RCC 7860 (cell line): ENCODE data around the gene CYP3A7.
A peak's percentile ranks its signal among the peaks of the same experiment; 100 is the strongest.
"Not testable (repeated sequence)": the region's sequence is repeated elsewhere in the genome, so short reads cannot be mapped to it uniquely, and the experiment has no call there.

Source experiments
- DNase-seq: peaks from one replicate; pipeline ENCODE4 v3.0.0-alpha.2; 2015; ENCODE audit warnings: low spot score
- FAIRE-seq: peaks from 2 replicates; lab custom pipeline; 2012; peaks lifted over from hg19 to GRCh38; lab: Jason Lieb, UNC

The CYP3A7 gene

DNA sequence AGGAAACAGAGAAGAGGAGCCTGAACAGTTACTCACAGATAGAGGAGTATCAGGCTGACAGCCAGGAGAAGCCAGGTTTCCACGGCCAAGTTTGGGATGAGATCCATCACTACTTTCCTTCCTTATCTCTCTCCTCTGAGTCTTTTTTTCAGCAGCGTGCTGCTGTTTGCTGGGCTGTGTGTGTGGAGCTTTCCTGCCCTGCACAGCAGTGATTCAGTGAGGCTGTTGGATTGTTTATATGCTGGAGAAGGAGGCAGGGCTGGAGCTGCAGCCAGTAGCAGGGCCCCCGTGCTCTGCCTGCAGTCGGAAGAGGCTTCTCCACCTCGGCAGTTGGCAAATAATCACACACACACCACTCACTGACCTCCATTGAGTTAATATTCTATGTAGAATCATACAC, at the start of gene CYP3A7:
Gene CYP3A7 (minus strand): TSS at position 210 of the 400 bp plus-strand sequence. CDS start 103 bp downstream, at position 107.
- FAIRE-seq (no peak), DNase-seq (no peak)

GRCh38 chr7:99784007-99784406, 49.0 kb upstream of the CYP3A7 start, which contains the start of gene CYP3A4:
CYP3A4 (minus strand) TSS chr7:99784184; CDS start chr7:99784081, 103 bp downstream.
- no peak for DNase-seq
- FAIRE-seq = no peak

GRCh38 chr7:99782012-99782953, 47.3 kb upstream of the CYP3A7 start:
- FAIRE-seq (no peak), DNase-seq (no peak)

DNA sequence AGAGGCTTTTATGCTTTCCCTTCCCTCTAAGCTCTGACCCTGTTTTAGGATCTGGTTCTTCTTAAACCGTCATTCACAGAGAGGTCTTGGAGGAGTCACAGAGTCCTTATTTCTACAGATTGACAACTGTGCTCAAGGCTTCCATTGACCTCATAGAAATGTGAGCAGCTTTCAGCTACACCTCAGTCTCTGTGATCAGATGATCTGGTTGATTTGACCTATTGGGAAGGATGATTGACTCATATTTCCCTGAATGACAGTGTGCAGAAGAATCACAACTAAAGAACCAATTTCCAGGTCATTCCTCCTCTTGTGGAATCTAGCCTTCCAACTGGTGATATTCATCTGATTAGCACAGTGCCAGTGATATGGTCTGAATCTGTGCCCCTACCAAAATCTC, 45.6 kb upstream of the CYP3A7 start:
- DNase-seq (no peak), FAIRE-seq (no peak)

DNA sequence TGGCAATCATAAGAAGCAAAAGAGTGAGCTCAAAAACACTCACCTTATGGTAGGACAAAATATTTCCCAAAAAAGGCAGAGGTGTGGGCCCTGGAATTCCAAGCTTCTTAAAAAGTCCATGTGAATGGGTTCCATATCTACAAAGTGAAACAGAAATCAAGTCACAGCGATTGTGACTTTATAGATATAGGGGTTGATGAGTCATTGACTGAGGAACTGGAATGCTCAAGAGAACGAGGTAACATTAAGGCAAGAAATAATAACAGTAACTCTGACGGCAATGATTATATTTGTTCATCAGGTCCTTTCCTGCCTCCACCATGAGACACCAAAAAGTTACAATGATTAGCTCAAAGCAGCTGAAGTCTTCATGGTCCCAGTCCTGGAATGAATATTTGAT, 45.0 kb upstream of the CYP3A7 start:
- DNase-seq (no peak), FAIRE-seq (no peak)

- DNase-seq = no peak
- FAIRE-seq = no peak
These were observed 43.9 kb upstream of the CYP3A7 start for GRCh38 chr7:99778880-99779279.

DNA sequence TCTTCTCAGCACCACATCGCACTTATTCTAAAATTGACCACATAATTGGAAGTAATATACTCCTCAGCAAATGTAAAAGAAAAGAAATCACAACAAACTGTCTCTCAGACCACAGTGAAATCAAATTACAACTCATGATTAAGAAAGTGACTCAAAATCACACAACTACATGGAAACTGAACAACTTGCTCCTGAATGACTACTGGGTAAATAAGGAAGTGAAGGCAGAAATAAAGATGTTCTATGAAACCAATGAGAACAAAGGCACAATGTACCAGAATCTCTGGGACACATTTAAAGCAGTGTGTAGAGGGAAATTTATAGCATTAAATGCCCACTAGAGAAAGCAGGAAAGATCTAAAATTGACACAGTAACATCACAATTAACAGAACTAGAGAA, 38.4 kb upstream of the CYP3A7 start:
- DNase-seq, FAIRE-seq: not testable (repeated sequence)

DNA sequence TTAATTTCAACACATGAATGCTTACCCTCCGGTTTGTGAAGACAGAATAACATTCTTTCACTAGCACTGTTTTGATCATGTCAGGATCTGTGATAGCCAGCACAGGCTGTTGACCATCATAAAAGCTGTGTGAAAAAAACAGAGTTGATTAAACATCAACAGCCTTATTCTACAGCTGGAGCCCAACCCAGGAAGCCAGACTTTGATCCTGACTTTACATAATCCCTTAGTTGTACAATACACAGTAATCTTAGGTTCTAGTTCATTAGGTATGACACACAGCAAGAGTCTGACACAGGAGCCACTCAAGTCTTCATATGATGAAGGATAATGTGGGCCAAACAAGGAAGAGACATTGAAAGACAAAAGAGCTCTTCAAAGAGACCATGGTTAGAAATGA, 37.6 kb upstream of the CYP3A7 start:
- FAIRE-seq (peak; percentile 61), DNase-seq (peak; percentile 35)

GRCh38 chr7:99769494-99769893, 34.5 kb upstream of the CYP3A7 start:
- not testable (repeated sequence) for FAIRE-seq, DNase-seq

- no peak for DNase-seq
- no peak for FAIRE-seq
These were observed 33.5 kb upstream of the CYP3A7 start for GRCh38 chr7:99768471-99768870.

DNA sequence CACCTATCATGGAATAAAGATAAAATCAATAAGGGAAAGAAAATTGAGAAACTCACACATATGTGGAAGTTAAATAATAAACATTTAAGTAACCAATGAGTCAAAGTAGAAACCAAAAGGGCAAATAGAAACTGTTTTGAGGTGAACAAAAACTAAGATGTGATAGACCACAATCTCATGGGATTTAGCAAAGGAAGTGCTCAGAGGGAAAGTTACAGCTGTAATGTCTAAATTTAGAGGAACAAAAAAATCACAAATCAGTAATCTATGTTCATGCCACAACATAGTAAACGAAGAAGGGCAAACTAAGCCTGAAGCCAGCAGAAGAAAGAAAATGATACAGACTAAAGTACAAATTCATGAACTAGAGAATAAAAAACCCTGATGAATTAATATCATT, 32.7 kb upstream of the CYP3A7 start:
- FAIRE-seq (no peak), DNase-seq (no peak)

- DNase-seq (no peak), FAIRE-seq (no peak)
These were observed 31.6 kb upstream of the CYP3A7 start for GRCh38 chr7:99766484-99767099.

DNA sequence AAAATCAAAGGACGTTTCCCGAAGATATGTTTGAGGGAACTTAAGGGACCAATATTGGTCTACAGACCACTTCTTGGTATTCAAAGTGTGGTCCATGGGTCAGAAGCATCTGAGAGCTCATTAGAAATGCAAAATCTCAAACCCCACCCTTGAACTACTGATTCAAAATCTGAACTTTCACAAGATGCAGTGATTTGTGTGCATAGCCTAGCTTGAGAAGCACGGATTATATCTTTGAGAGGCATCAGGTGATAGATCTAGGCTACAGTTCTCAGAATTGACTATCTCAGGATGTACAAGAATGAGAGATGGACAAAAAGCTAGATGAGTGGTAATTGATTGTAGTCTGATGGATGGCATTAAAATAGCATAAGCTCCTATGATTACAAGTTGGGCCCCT, 29.5 kb upstream of the CYP3A7 start:
- DNase-seq (no peak), FAIRE-seq (no peak)

GRCh38 chr7:99762680-99763327, 27.8 kb upstream of the CYP3A7 start:
- peak; percentile 14 for DNase-seq
- no peak for FAIRE-seq

GRCh38 chr7:99755085-99755484, 20.1 kb upstream of the CYP3A7 start:
- no peak for FAIRE-seq
- no peak for DNase-seq

DNA sequence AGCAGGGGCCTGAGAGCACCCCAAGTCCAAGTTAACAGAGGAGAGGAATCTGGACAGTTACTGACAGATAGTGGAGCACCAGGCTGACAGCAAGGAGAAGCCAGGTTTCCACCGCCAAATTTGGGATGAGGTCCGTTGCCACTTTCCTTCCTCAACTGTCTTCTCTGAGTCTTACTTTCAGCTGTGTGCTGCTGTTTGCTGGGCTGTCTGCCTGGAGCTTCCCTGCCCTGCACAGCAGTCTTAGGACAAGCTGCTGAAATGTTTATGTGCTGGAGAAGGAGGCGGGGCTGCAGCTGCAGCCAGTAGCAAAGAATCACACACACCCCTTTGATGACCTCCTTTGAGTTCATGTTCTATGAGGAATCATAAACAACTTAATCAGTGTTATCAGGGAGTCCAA, 17.4 kb upstream of the CYP3A7 start:
- FAIRE-seq (no peak), DNase-seq (no peak)

GRCh38 chr7:99751322-99752052, 16.5 kb upstream of the CYP3A7 start:
- FAIRE-seq (peak; percentile 96), DNase-seq (peak; percentile 44)

DNA sequence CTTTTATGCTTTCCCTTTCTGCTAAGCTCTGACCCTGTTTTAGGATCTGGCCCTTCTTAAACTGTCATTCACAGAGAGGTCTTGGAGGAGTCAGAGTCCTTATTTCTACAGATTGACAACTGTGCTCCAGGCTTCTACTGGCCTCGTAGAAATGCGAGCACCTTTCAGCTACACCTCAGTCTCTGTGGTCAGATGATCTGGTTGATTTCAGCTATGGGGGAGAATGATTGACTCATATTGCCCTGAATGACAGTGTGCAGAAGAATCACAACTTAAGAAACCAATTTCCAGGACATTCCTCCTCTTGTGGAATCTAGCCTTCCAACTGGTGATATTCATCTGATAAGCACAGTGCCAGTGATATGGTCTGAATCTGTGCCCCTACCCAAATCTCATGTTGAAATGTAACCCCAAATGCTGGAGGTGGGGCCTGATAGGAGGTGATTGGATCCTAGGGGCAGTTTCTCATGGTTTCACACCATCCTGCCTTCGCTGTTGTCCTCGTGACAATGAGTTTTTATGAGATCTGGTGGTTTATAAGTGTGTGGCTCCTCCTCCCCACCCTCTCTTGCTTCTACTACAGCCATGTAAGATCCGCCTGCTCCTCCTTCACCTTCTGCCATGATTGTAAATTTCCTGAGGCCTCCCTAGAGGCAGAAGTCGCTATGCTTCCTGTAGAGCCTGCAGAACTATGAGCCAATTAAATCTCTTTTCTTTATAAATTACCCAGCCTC, 14.0 kb upstream of the CYP3A7 start:
- DNase-seq (no peak), FAIRE-seq (peak; percentile 4)

DNA sequence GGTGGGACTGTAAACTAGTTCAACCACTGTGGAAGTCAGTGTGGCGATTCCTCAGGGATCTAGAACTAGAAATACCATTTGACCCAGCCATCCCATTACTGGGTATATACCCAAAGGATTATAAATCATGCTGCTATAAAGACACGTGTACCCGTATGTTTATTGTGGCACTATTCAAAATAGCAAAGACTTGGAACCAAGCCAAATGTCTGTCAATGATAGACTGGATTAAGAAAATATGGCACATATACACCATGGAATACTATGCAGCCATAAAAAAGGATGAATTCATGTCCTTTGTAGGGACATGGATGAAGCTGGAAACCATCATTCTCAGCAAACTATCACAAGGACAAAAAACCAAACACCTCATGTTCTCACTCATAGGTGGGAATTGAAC, 11.9 kb upstream of the CYP3A7 start:
- not testable (repeated sequence) for FAIRE-seq, DNase-seq

- not testable (repeated sequence) for FAIRE-seq
These were observed 10.4 kb upstream of the CYP3A7 start for GRCh38 chr7:99745395-99745794.

More at GRCh38 chr7:99745395-99745794, 10.4 kb upstream of the CYP3A7 start:
- not testable (repeated sequence) for DNase-seq
